HG03095 (cell line): ENCODE measurements around the gene TTLL6.
A peak's percentile ranks its signal among the peaks of the same experiment; 100 is the strongest.
"Not testable (repeated sequence)": the region's sequence is repeated elsewhere in the genome, so short reads cannot be mapped to it uniquely, and the experiment has no call there.

Source experiments
- ATAC-seq: cut with Tn5 transposase; IDR thresholded peaks from one replicate; pipeline ENCODE4 v1.9.1; 2021; ENCODE audit warnings: moderate library complexity; ENCODE audit not compliant: unreplicated experiment

TTLL6 gene

GRCh38 chr17:48816774-48817590 is at the start of gene TTLL6:
TTLL6 (minus strand) TSS chr17:48817229; CDS start chr17:48817072, 157 bp downstream.
- ATAC-seq, result peak; percentile 50

- ATAC-seq, result no peak
Observed at GRCh38 chr17:48860456-48860855, 43.4 kb upstream of the TTLL6 start.

- no peak for ATAC-seq
Observed at GRCh38 chr17:48860034-48860433, 43.0 kb upstream of the TTLL6 start.

- ATAC-seq, result no peak
Observed at GRCh38 chr17:48856122-48856821, 39.2 kb upstream of the TTLL6 start.

GRCh38 chr17:48854774-48855476 is 37.9 kb upstream of the TTLL6 start:
- no peak for ATAC-seq

- ATAC-seq, result no peak
Observed at GRCh38 chr17:48850792-48851323, 33.8 kb upstream of the TTLL6 start.

- no peak for ATAC-seq
Observed at GRCh38 chr17:48843187-48843900, 26.3 kb upstream of the TTLL6 start.

GRCh38 chr17:48842746-48843145 is 25.7 kb upstream of the TTLL6 start:
- ATAC-seq, result no peak

- ATAC-seq, result peak; percentile 82
Observed at GRCh38 chr17:48841395-48841831, 24.4 kb upstream of the TTLL6 start.

GRCh38 chr17:48840441-48840840 is 23.4 kb upstream of the TTLL6 start:
- ATAC-seq, result no peak

- ATAC-seq, result not testable (repeated sequence)
Observed at GRCh38 chr17:48837458-48837857, 20.4 kb upstream of the TTLL6 start.

- no peak for ATAC-seq
Observed at GRCh38 chr17:48835971-48836370, 18.9 kb upstream of the TTLL6 start.

GRCh38 chr17:48834973-48835372 is 17.9 kb upstream of the TTLL6 start:
- ATAC-seq, result no peak

GRCh38 chr17:48831549-48831883 is 14.5 kb upstream of the TTLL6 start:
- no peak for ATAC-seq

GRCh38 chr17:48830840-48831548 is 14.0 kb upstream of the TTLL6 start, which contains the start of gene CALCOCO2:
CALCOCO2 (plus strand) TSS chr17:48831035; CDS start chr17:48841708, 10,673 bp downstream.
- ATAC-seq, result peak; percentile 75

- ATAC-seq, result no peak
Observed at GRCh38 chr17:48825446-48826381, 8.7 kb upstream of the TTLL6 start.

GRCh38 chr17:48820936-48821335 is 3.9 kb upstream of the TTLL6 start:
- ATAC-seq, result not testable (repeated sequence)

GRCh38 chr17:48819466-48819865 is 2.4 kb upstream of the TTLL6 start:
- no peak for ATAC-seq

- no peak for ATAC-seq
Observed at GRCh38 chr17:48818361-48818841, 1.4 kb upstream of the TTLL6 start.
